ENCODE results near the gene FBXL7. TPM values are rescaled to one million over a fixed set of nuclear protein-coding genes. Genes with fewer than 3 reads are reported as not detected.
A peak's percentile ranks its signal among the peaks of the same experiment; 100 is the strongest.

Gene FBXL7
- total and polyA plus RNA-seq, 9 of the 15 experiments (the other 6 are each of a cell fraction or from before 2014, with no cell fraction given), result 0.04 to 0.08 TPM; not detected in 7

GRCh38 chr5:15966066-15966640 lies 466.2 kb downstream of the FBXL7 start:
- no peak for TF ChIP-seq ZNF445 (CRISPR knock-in tag; IDR thresholded peaks at IDR 0.05; ENCODE audit: low read depth)
- TF ChIP-seq MAFG (tag; conservative IDR thresholded peaks at IDR 0.05), result peak; percentile 27; the same call in 1 of the 2 replicates

GRCh38 chr5:15966651-15967050 lies 466.7 kb downstream of the FBXL7 start:
- in situ Hi-C loops (cut with MboI), result no loop called here
- no peaks in the 10 kb centered on the region for H3K27me3 ChIP-seq (ENCODE audit: control insufficient read depth in 2 of 2, insufficient read depth in 2 of 2, low read length in 2 of 2)
- DNase-seq (ENCODE audit: extremely low read depth in 1 of 4, low spot score in 3 of 4), result no peak
- ATAC-seq, result no peak
- H3K9me3 ChIP-seq (replicated peaks; ENCODE audit: control insufficient read depth, insufficient read depth, low read depth, low read length), result no peaks in the 10 kb centered on the region; the same call in 1 of the 2 replicates
- no peaks in the 10 kb centered on the region for H3K9me1 ChIP-seq (ENCODE audit: control insufficient read depth, insufficient read depth, low read length)
- POLR2A ChIA-PET, result interaction anchor here (0.7 kb wide), 1 partner anchor 28 kb away, joined by 3 read pairs; no protein-coding TSS in a partner anchor
- H3K4me2 ChIP-seq (ENCODE audit: insufficient read depth, low read length), result no peak overlapping the region
- H3K79me2 ChIP-seq (ENCODE audit: control insufficient read depth, insufficient read depth, low read length), result no peaks in the 10 kb centered on the region
- H2AFZ ChIP-seq (ENCODE audit: low read depth, low read length), result no peak overlapping the region
- BruUV-seq (replicated peaks), result no TSS peak
- H3K9ac ChIP-seq (ENCODE audit: insufficient read depth in 1 of 2, low read depth in 2 of 2, low read length in 2 of 2), result no peak overlapping the region
- H3K36me3 ChIP-seq (ENCODE audit: control insufficient read depth, insufficient read depth, low read length), result no peaks in the 10 kb centered on the region
- no peaks in the 10 kb centered on the region for H3K4me1 ChIP-seq (replicated peaks in 1 of 2; ENCODE audit: control insufficient read depth in 2 of 2, insufficient read depth in 2 of 2, low read length in 2 of 2)
- CTCF ChIA-PET (ENCODE audit: low intra/inter-chr PET ratio), result no interaction called here
- intact Hi-C loops (cut with micrococcal nuclease), result no loop called here
- TF ChIP-seq POLR2AphosphoS5 (IDR thresholded peaks at IDR 0.05; ENCODE audit: control insufficient read depth, insufficient read depth, low read depth, low read length), result no peak
- TF ChIP-seq SAFB2 (IDR thresholded peaks at IDR 0.05; ENCODE audit: borderline replicate concordance, low read depth, low read length, severe bottlenecking), result no peak
- no peak for TF ChIP-seq NR1H2 (CRISPR knock-in tag; IDR thresholded peaks at IDR 0.05)
- no peak for TF ChIP-seq ZBTB33 (CRISPR knock-in tag; IDR thresholded peaks at IDR 0.05)
- H3K4me3 ChIP-seq, result no peak overlapping the region
- H3K27ac ChIP-seq (ENCODE audit: extremely low read depth, low read depth, low read length), result no peak overlapping the region
- FAIRE-seq, result no peak
- H4K20me1 ChIP-seq (replicated peaks; ENCODE audit: control insufficient read depth, insufficient read depth, low read length), result no peaks in the 10 kb centered on the region

More at GRCh38 chr5:15966066-15966640, 466.2 kb downstream of the FBXL7 start:
- Histone ChIP-seq H3K36me3 (ENCODE audit: control insufficient read depth, insufficient read depth, low read length) (no peaks in the 10 kb centered on the region), H3K4me1 (replicated peaks in 1 of 2; ENCODE audit: control insufficient read depth in 2 of 2, insufficient read depth in 2 of 2, low read length in 2 of 2) (no peaks in the 10 kb centered on the region), H3K9me1 (ENCODE audit: control insufficient read depth, insufficient read depth, low read length) (no peaks in the 10 kb centered on the region), H4K20me1 (replicated peaks; ENCODE audit: control insufficient read depth, insufficient read depth, low read length) (no peaks in the 10 kb centered on the region), H2AFZ (ENCODE audit: low read depth, low read length) (no peak overlapping the region), H3K27me3 (ENCODE audit: control insufficient read depth in 2 of 2, insufficient read depth in 2 of 2, low read length in 2 of 2) (no peaks in the 10 kb centered on the region), H3K79me2 (ENCODE audit: control insufficient read depth, insufficient read depth, low read length) (no peaks in the 10 kb centered on the region), H3K4me2 (ENCODE audit: insufficient read depth, low read length) (no peak overlapping the region), H3K27ac (ENCODE audit: extremely low read depth, low read depth, low read length) (no peak overlapping the region), H3K9ac (ENCODE audit: insufficient read depth in 1 of 2, low read depth in 2 of 2, low read length in 2 of 2) (no peak overlapping the region), H3K4me3 (no peak overlapping the region), H3K9me3 (replicated peaks; ENCODE audit: control insufficient read depth, insufficient read depth, low read depth, low read length) (no peaks in the 10 kb centered on the region; the same call in 1 of the 2 replicates)
- CTCF ChIA-PET (ENCODE audit: low intra/inter-chr PET ratio), result no interaction called here
- ATAC-seq (no peak), FAIRE-seq (no peak), DNase-seq (ENCODE audit: extremely low read depth in 1 of 4, low spot score in 3 of 4) (no peak)
- 0% methylated on average over 6 of the region's 6 CpGs for WGBS (ENCODE audit: insufficient coverage, low coverage, missing lambda C conversion rate)
- in situ Hi-C loops (cut with MboI), result no loop called here
- intact Hi-C loops (cut with micrococcal nuclease), result no loop called here
- POLR2A ChIA-PET, result interaction anchor here (0.7 kb wide), 1 partner anchor 27 kb away, joined by 3 read pairs; no protein-coding TSS in a partner anchor
- BruUV-seq (replicated peaks), result no TSS peak

Data from K562 (cell line).